Astrocyte (in vitro differentiated cells and primary cell): ENCODE results near the gene AKAP8. TPM values are rescaled to one million over a fixed set of nuclear protein-coding genes. Genes with fewer than 3 reads are reported as not detected.

ENCODE experiments used
- DNase-seq: peaks from one replicate; pipeline ENCODE4 v3.0.0-alpha.2; 2010; ENCODE audit warnings: low read depth
- FAIRE-seq: peaks from 2 replicates; lab custom pipeline; 2011; peaks lifted over from hg19 to GRCh38; lab: Jason Lieb, UNC
- H2AFZ ChIP-seq: 2 replicates; pipeline ENCODE4 v1.6.0; 2012; ENCODE audit warnings: low read depth, low read length, inconsistent platforms
- H3K27ac ChIP-seq: 2 replicates; pipeline ENCODE4 v1.5.1; 2011; ENCODE audit warnings: low read depth, low read length, inconsistent platforms
- H3K27me3 ChIP-seq: 2 replicates; pipeline ENCODE4 v1.6.0; 2011; ENCODE audit warnings: low read length, inconsistent platforms; ENCODE audit not compliant: insufficient read depth
- H3K36me3 ChIP-seq: 2 replicates; pipeline ENCODE4 v1.5.1; 2011; ENCODE audit warnings: low read length, inconsistent platforms; ENCODE audit not compliant: insufficient read depth
- H3K4me1 ChIP-seq: 2 replicates; pipeline ENCODE4 v1.5.1; 2011; ENCODE audit warnings: low read length, inconsistent platforms; ENCODE audit not compliant: insufficient read depth
- H3K4me2 ChIP-seq: 2 replicates; pipeline ENCODE4 v1.6.0; 2012; ENCODE audit warnings: low read length, inconsistent platforms
- H3K4me3 ChIP-seq: 2 replicates; pipeline ENCODE4 v1.5.1; 2011; ENCODE audit warnings: low read depth, mild to moderate bottlenecking, low read length, inconsistent platforms; ENCODE audit not compliant: insufficient read depth
- H3K79me2 ChIP-seq: 2 replicates; pipeline ENCODE4 v1.6.0; 2012; ENCODE audit warnings: mild to moderate bottlenecking, low read length, inconsistent platforms; ENCODE audit not compliant: insufficient read depth
- H3K9ac ChIP-seq: 2 replicates; pipeline ENCODE4 v1.6.0; 2012; ENCODE audit warnings: mild to moderate bottlenecking, low read length, inconsistent platforms
- H3K9me3 ChIP-seq: 2 replicates; pipeline ENCODE4 v1.5.1; 2012; ENCODE audit warnings: low read depth, mild to moderate bottlenecking, low read length, inconsistent platforms; ENCODE audit not compliant: insufficient read depth
- H4K20me1 ChIP-seq: 2 replicates; pipeline ENCODE4 v1.6.0; 2012; ENCODE audit warnings: low read length, inconsistent platforms; ENCODE audit not compliant: insufficient read depth
- H3K27ac Mint-ChIP-seq: one replicate; pipeline ENCODE4 v1.8.0; 2021; ENCODE audit warnings: mild to moderate bottlenecking, mixed read lengths; ENCODE audit not compliant: unreplicated experiment
- H3K27me3 Mint-ChIP-seq: one replicate; pipeline ENCODE4 v1.8.0; 2021; ENCODE audit warnings: low read depth, mixed read lengths; ENCODE audit not compliant: unreplicated experiment
- H3K36me3 Mint-ChIP-seq: one replicate; pipeline ENCODE4 v1.8.0; 2021; ENCODE audit warnings: low read depth, mixed read lengths; ENCODE audit not compliant: unreplicated experiment
- H3K4me1 Mint-ChIP-seq: one replicate; pipeline ENCODE4 v1.8.0; 2021; ENCODE audit warnings: low read depth, mixed read lengths; ENCODE audit not compliant: unreplicated experiment
- H3K4me3 Mint-ChIP-seq: one replicate; pipeline ENCODE4 v1.8.0; 2021; ENCODE audit warnings: mild to moderate bottlenecking, moderate library complexity, mixed read lengths; ENCODE audit not compliant: unreplicated experiment
- H3K9me3 Mint-ChIP-seq: one replicate; pipeline ENCODE4 v1.8.0; 2021; ENCODE audit warnings: mild to moderate bottlenecking, mixed read lengths; ENCODE audit not compliant: unreplicated experiment
- CTCF ChIP-seq: IDR thresholded peaks from 2 replicates; pipeline ENCODE4 v1.5.1; 2011; ENCODE audit warnings: low read depth, mild to moderate bottlenecking, inconsistent platforms, low read length, moderate library complexity; ENCODE audit not compliant: insufficient read depth
- EZH2 ChIP-seq: IDR thresholded peaks from 2 replicates; pipeline ENCODE4 v1.6.1; 2012; ENCODE audit warnings: mild to moderate bottlenecking, low read length, inconsistent platforms; ENCODE audit not compliant: insufficient read depth
- total RNA-seq: library from RNA; stranded (reverse); gene quantifications from 2 replicates; pipeline ENCODE4 v1.2.1, GENCODE V29; 2021

AKAP8 gene
- total RNA-seq, 1 donor from 2014 or later, result 40.1 TPM

- Mint-ChIP-seq H3K4me1 (peaks cover 1% of the 10 kb centered on the region), H3K4me3 (no peak overlapping the region), H3K27me3 (no peaks in the 10 kb centered on the region), H3K9me3 (no peaks in the 10 kb centered on the region), H3K36me3 (peaks cover 30% of the 10 kb centered on the region), H3K27ac (no peak overlapping the region)
- Histone ChIP-seq H3K27me3 (no peaks in the 10 kb centered on the region), H3K9ac (no peak overlapping the region), H3K4me3 (no peak overlapping the region), H3K79me2 (peaks cover 16% of the 10 kb centered on the region), H3K36me3 (peaks cover 20% of the 10 kb centered on the region), H3K4me1 (peaks cover 6% of the 10 kb centered on the region), H3K4me2 (no peak overlapping the region), H3K27ac (no peak overlapping the region), H4K20me1 (peaks cover 23% of the 10 kb centered on the region), H3K9me3 (peaks cover 5% of the 10 kb centered on the region), H2AFZ (no peak overlapping the region)
- TF ChIP-seq CTCF (no peak), EZH2 (no peak)
- no peak for FAIRE-seq
- no peak for DNase-seq
These were observed 43.5 kb upstream of the AKAP8 start for GRCh38 chr19:15423130-15423529.

- Histone ChIP-seq H3K4me2 (no peak overlapping the region), H4K20me1 (peaks cover 23% of the 10 kb centered on the region), H3K4me1 (peaks cover 7% of the 10 kb centered on the region), H3K4me3 (no peak overlapping the region), H3K9me3 (peaks cover 5% of the 10 kb centered on the region), H3K9ac (no peak overlapping the region), H3K27ac (no peak overlapping the region), H3K36me3 (peaks cover 20% of the 10 kb centered on the region), H2AFZ (no peak overlapping the region), H3K79me2 (peaks cover 17% of the 10 kb centered on the region), H3K27me3 (no peaks in the 10 kb centered on the region)
- H3K27me3 Mint-ChIP-seq, result no peaks in the 10 kb centered on the region
- H3K36me3 Mint-ChIP-seq, result peaks cover 28% of the 10 kb centered on the region
- H3K27ac Mint-ChIP-seq, result no peak overlapping the region
- no peak for TF ChIP-seq EZH2
- no peak for TF ChIP-seq CTCF
- H3K4me3 Mint-ChIP-seq, result no peak overlapping the region
- no peak for FAIRE-seq
- H3K4me1 Mint-ChIP-seq, result peaks cover 1% of the 10 kb centered on the region
- no peaks in the 10 kb centered on the region for H3K9me3 Mint-ChIP-seq
- no peak for DNase-seq
These were observed 42.9 kb upstream of the AKAP8 start for GRCh38 chr19:15422296-15423075.

- Histone ChIP-seq H3K4me3 (no peak overlapping the region), H3K27me3 (no peaks in the 10 kb centered on the region), H3K9me3 (peaks cover 5% of the 10 kb centered on the region), H3K27ac (no peak overlapping the region), H3K4me1 (peaks cover 13% of the 10 kb centered on the region), H3K9ac (no peak overlapping the region), H3K79me2 (peaks cover 20% of the 10 kb centered on the region), H4K20me1 (peaks cover 26% of the 10 kb centered on the region), H3K4me2 (no peak overlapping the region), H3K36me3 (peaks cover 20% of the 10 kb centered on the region), H2AFZ (no peak overlapping the region)
- no peak overlapping the region for H3K4me3 Mint-ChIP-seq
- no peak for DNase-seq
- FAIRE-seq, result no peak
- no peaks in the 10 kb centered on the region for H3K27me3 Mint-ChIP-seq
- H3K36me3 Mint-ChIP-seq, result peaks cover 26% of the 10 kb centered on the region
- H3K4me1 Mint-ChIP-seq, result peaks cover 5% of the 10 kb centered on the region
- TF ChIP-seq EZH2 (no peak), CTCF (no peak)
- H3K9me3 Mint-ChIP-seq, result no peaks in the 10 kb centered on the region
- no peak overlapping the region for H3K27ac Mint-ChIP-seq
These were observed 42.2 kb upstream of the AKAP8 start for GRCh38 chr19:15421721-15422260.
